HG02840 (cell line): Measurements from ENCODE around the gene FEM1A.
"Not testable (repeated sequence)": the region's sequence is repeated elsewhere in the genome, so short reads cannot be mapped to it uniquely, and the experiment has no call there.

Experiments used
- ATAC-seq: cut with Tn5 transposase; IDR thresholded peaks from one replicate; pipeline ENCODE4 v1.9.1; 2021; ENCODE audit warnings: mild to moderate bottlenecking, moderate library complexity, moderate number of reproducible peaks; ENCODE audit not compliant: unreplicated experiment, low FRiP score

FEM1A gene

GRCh38 chr19:4844348-4845179 is 53.0 kb downstream of the FEM1A start:
- ATAC-seq = no peak

- not testable (repeated sequence) for ATAC-seq
Measured at GRCh38 chr19:4845975-4846374, 54.4 kb downstream of the FEM1A start.

GRCh38 chr19:4847190-4847973 is 55.8 kb downstream of the FEM1A start:
- ATAC-seq = no peak

- ATAC-seq = no peak
Measured at GRCh38 chr19:4849019-4849418, 57.5 kb downstream of the FEM1A start.
